H1 (cell line): ENCODE results near the gene LILRB1. TPM values are rescaled to one million over a fixed set of nuclear protein-coding genes. Genes with fewer than 3 reads are reported as not detected.

ENCODE experiments used
- CTCF ChIA-PET: fragments of 300-600 bp; sonication (Branson Sonifier 250); formaldehyde crosslinking; loops from one replicate; lab custom pipeline; 2021; ENCODE audit not compliant: partially characterized antibody; lab: Charles Lee
- POLR2A ChIA-PET: fragments of 300-600 bp; sonication (Branson Sonifier 250); formaldehyde crosslinking; loops from one replicate; lab custom pipeline; 2021; ENCODE audit warnings: inconsistent platforms; ENCODE audit not compliant: partially characterized antibody; lab: Charles Lee
- DNase-seq, 2 experiments: peaks; one replicate each; pipeline versions ENCODE4 v3.0.0 to v3.0.0-alpha.2; 2010 to 2022; ENCODE audit warnings: low spot score in 2 of 2, low read depth in 1 of 2, mixed read lengths in 1 of 2
- FAIRE-seq: peaks from 2 replicates; lab custom pipeline; 2011; peaks lifted over from hg19 to GRCh38; lab: Jason Lieb, UNC
- H2AFZ ChIP-seq: 2 replicates; pipeline ENCODE4 v1.8.1; 2012; ENCODE audit warnings: low read length, inconsistent platforms
- H2AK5ac ChIP-seq: 2 replicates; pipeline ENCODE4 v1.6.1; 2013; ENCODE audit warnings: low read depth, low read length
- H2BK120ac ChIP-seq: replicated peaks from 2 replicates; pipeline ENCODE3; 2013; ENCODE audit warnings: low read depth, low read length, inconsistent platforms
- H2BK12ac ChIP-seq: 2 replicates; pipeline ENCODE4 v1.6.1; 2013; ENCODE audit warnings: low read depth, low read length
- H2BK15ac ChIP-seq: 2 replicates; pipeline ENCODE4 v1.6.1; 2013; ENCODE audit warnings: low read length
- H2BK20ac ChIP-seq: 2 replicates; pipeline ENCODE4 v1.6.1; 2013; ENCODE audit warnings: low read length
- H2BK5ac ChIP-seq: 2 replicates; pipeline ENCODE4 v1.6.1; 2013; ENCODE audit warnings: low read depth, low read length
- H3K14ac ChIP-seq: 2 replicates; pipeline ENCODE4 v1.6.1; 2013; ENCODE audit warnings: inconsistent platforms; ENCODE audit not compliant: insufficient read length
- H3K18ac ChIP-seq: 2 replicates; pipeline ENCODE4 v1.6.1; 2013; ENCODE audit warnings: low read length; ENCODE audit errors: extremely low read depth
- H3K23ac ChIP-seq: 2 replicates; pipeline ENCODE4 v1.6.1; 2013; ENCODE audit warnings: inconsistent platforms; ENCODE audit not compliant: insufficient read length
- H3K23me2 ChIP-seq: 2 replicates; pipeline ENCODE4 v1.6.1; 2013; ENCODE audit warnings: low read depth, low read length
- H3K27ac ChIP-seq: 2 replicates; pipeline ENCODE4 v1.6.1; 2011; ENCODE audit warnings: low read depth, low read length, inconsistent platforms
- H3K27me3 ChIP-seq, 4 experiments: replicated peaks in 1 of 4; 1 replicate in 1 of 4; 2 replicates in 3 of 4; pipeline versions ENCODE4 v1.6.1 to v1.8.1; 2011 to 2013; ENCODE audit warnings: low read length in 3 of 4, mild to moderate bottlenecking in 3 of 4, inconsistent platforms in 2 of 4, mixed read lengths in 2 of 4, moderate library complexity in 1 of 4; ENCODE audit not compliant: control insufficient read depth in 3 of 4, insufficient read depth in 3 of 4; ENCODE audit errors: extremely low read depth in 1 of 4
- H3K36me3 ChIP-seq, 4 experiments: 2 replicates each; pipeline versions ENCODE4 v1.6.1 to v1.8.1; 2011 to 2013; ENCODE audit warnings: mild to moderate bottlenecking in 4 of 4, low read length in 3 of 4, moderate library complexity in 2 of 4, control low read depth in 1 of 4, inconsistent platforms in 1 of 4; ENCODE audit not compliant: insufficient read depth in 4 of 4, control insufficient read depth in 2 of 4
- H3K4ac ChIP-seq: replicated peaks from 2 replicates; pipeline ENCODE3; 2013; ENCODE audit warnings: low read length, low read depth, mixed read lengths, inconsistent platforms; ENCODE audit not compliant: insufficient read length
- H3K4me1 ChIP-seq, 4 experiments: replicated peaks in 1 of 4; 1 replicate in 1 of 4; 2 replicates in 3 of 4; pipeline versions ENCODE4 v1.6.1 to v1.8.1; 2011 to 2013; ENCODE audit warnings: low read length in 3 of 4, inconsistent platforms in 2 of 4, mixed read lengths in 1 of 4; ENCODE audit not compliant: insufficient read depth in 4 of 4, control insufficient read depth in 3 of 4
- H3K4me2 ChIP-seq, 2 experiments: 2 replicates each; pipeline versions ENCODE4 v1.6.1 to v1.8.1; 2011 to 2013; ENCODE audit warnings: low read depth in 2 of 2, low read length in 2 of 2, control low read depth in 1 of 2, inconsistent platforms in 1 of 2, mild to moderate bottlenecking in 1 of 2; ENCODE audit not compliant: insufficient read depth in 1 of 2
- H3K4me3 ChIP-seq, 4 experiments: fragments of 200-600, 300-600 bp in 1 of 4; sonication (generic), shearing (Covaris generic), sonication (Bioruptor Twin) in 1 of 4; 2 replicates each; pipeline versions ENCODE4 v1.5.1 to v1.8.1; 2011 to 2016; ENCODE audit warnings: low read length in 4 of 4, low read depth in 3 of 4, control low read depth in 2 of 4, inconsistent platforms in 2 of 4, mild to moderate bottlenecking in 2 of 4, mixed read lengths in 1 of 4, moderate library complexity in 1 of 4; ENCODE audit not compliant: insufficient read depth in 2 of 4; ENCODE audit errors: extremely low read depth in 1 of 4
- H3K56ac ChIP-seq: replicated peaks from 2 replicates; pipeline ENCODE3; 2013; ENCODE audit warnings: low read depth, mild to moderate bottlenecking, mixed read lengths, low read length, inconsistent platforms; ENCODE audit not compliant: insufficient read length
- H3K79me1 ChIP-seq: 2 replicates; pipeline ENCODE4 v1.6.1; 2013; ENCODE audit warnings: low read depth, low read length, control low read depth
- H3K79me2 ChIP-seq, 2 experiments: 2 replicates each; pipeline versions ENCODE4 v1.6.1 to v1.8.1; 2012 to 2013; ENCODE audit warnings: low read length in 2 of 2, mild to moderate bottlenecking in 2 of 2, inconsistent platforms in 1 of 2; ENCODE audit not compliant: insufficient read depth in 2 of 2, control insufficient read depth in 1 of 2
- H3K9ac ChIP-seq, 4 experiments: replicated peaks in 1 of 4; 1 replicate in 1 of 4; 2 replicates in 3 of 4; pipeline versions ENCODE4 v1.6.1 to v1.8.1; 2011 to 2013; ENCODE audit warnings: low read depth in 3 of 4, low read length in 3 of 4, control low read depth in 2 of 4, mild to moderate bottlenecking in 2 of 4, moderate library complexity in 2 of 4, inconsistent platforms in 1 of 4; ENCODE audit errors: extremely low read depth in 1 of 4
- H3K9me3 ChIP-seq, 2 experiments: 2 replicates each; pipeline versions ENCODE4 v1.6.1 to v1.8.1; 2012 to 2013; ENCODE audit warnings: mild to moderate bottlenecking in 2 of 2, moderate library complexity in 2 of 2, control low read depth in 1 of 2, inconsistent platforms in 1 of 2, low read depth in 1 of 2, low read length in 1 of 2, mixed read lengths in 1 of 2; ENCODE audit not compliant: insufficient read depth in 2 of 2
- H4K20me1 ChIP-seq, 2 experiments: replicated peaks in 1 of 2; 2 replicates each; pipeline versions ENCODE3 to v1.8.1; 2011 to 2013; ENCODE audit warnings: inconsistent platforms in 2 of 2, low read length in 2 of 2, mild to moderate bottlenecking in 1 of 2; ENCODE audit not compliant: insufficient read depth in 2 of 2, control insufficient read depth in 1 of 2
- H4K5ac ChIP-seq: 2 replicates; pipeline ENCODE4 v1.6.1; 2013; ENCODE audit warnings: low read length, low read depth, mixed read lengths, inconsistent platforms; ENCODE audit not compliant: insufficient read length
- H4K8ac ChIP-seq: 2 replicates; pipeline ENCODE4 v1.8.0; 2013; ENCODE audit warnings: mild to moderate bottlenecking, moderate library complexity, low read length, inconsistent platforms; ENCODE audit not compliant: insufficient read depth; ENCODE audit errors: extremely low read depth
- H4K91ac ChIP-seq: replicated peaks from 2 replicates; pipeline ENCODE3; 2013; ENCODE audit warnings: low read length, mixed read lengths, inconsistent platforms; ENCODE audit not compliant: insufficient read length
- CBX8 ChIP-seq: fragments of 300-800, 300-1000 bp; sonication (generic); IDR thresholded peaks from 2 replicates; pipeline ENCODE4 v1.7.1; 2016; ENCODE audit warnings: low read depth, low read length, borderline replicate concordance
- CTCF ChIP-seq, 3 experiments: IDR thresholded peaks; 1 replicate in 2 of 3; 2 replicates in 1 of 3; pipeline versions ENCODE4 v1.5.1 to v1.6.1; 2011; ENCODE audit warnings: low read length in 3 of 3, mild to moderate bottlenecking in 3 of 3, inconsistent platforms in 2 of 3, low read depth in 1 of 3, moderate library complexity in 1 of 3; ENCODE audit not compliant: insufficient read depth in 1 of 3; ENCODE audit errors: control extremely low read depth in 1 of 3
- EZH2 ChIP-seq: fragments of 200-600 bp; sonication (generic); IDR thresholded peaks from 2 replicates; pipeline ENCODE4 v1.7.1; 2012; ENCODE audit warnings: low read depth, mild to moderate bottlenecking, moderate library complexity, low read length, inconsistent platforms; ENCODE audit not compliant: severe bottlenecking
- JUN ChIP-seq: IDR thresholded peaks from 2 replicates; pipeline ENCODE4 v1.6.1; 2011; ENCODE audit warnings: low read depth, mild to moderate bottlenecking, improper control_type of control experiment, low read length
- POLR2A ChIP-seq, 2 experiments: IDR thresholded peaks; 1 replicate in 1 of 2; 2 replicates in 1 of 2; pipeline ENCODE4 v1.6.1; 2011; ENCODE audit warnings: low read depth in 2 of 2, low read length in 2 of 2, mild to moderate bottlenecking in 2 of 2; ENCODE audit errors: control extremely low read depth in 1 of 2
- RAD21 ChIP-seq, 2 experiments: IDR thresholded peaks in 1 of 2; conservative IDR thresholded peaks in 1 of 2; 2 replicates each; pipeline ENCODE4 v1.6.1; 2011; ENCODE audit warnings: low read depth in 2 of 2, low read length in 2 of 2, improper control_type of control experiment in 1 of 2, inconsistent platforms in 1 of 2, mild to moderate bottlenecking in 1 of 2, moderate library complexity in 1 of 2
- SP2 ChIP-seq: IDR thresholded peaks from 2 replicates; pipeline ENCODE4 v1.6.1; 2012; ENCODE audit warnings: mild to moderate bottlenecking, low read length, inconsistent platforms
- SRF ChIP-seq: IDR thresholded peaks from 2 replicates; pipeline ENCODE4 v1.6.1; 2011; ENCODE audit warnings: mild to moderate bottlenecking, low read depth, low read length, moderate library complexity
- SUZ12 ChIP-seq: fragments of 200-600 bp; sonication (generic); IDR thresholded peaks from 2 replicates; pipeline ENCODE4 v1.6.1; 2012; ENCODE audit warnings: mild to moderate bottlenecking, inconsistent platforms, low read length, moderate library complexity, mixed read lengths
- TBP ChIP-seq: IDR thresholded peaks from 2 replicates; pipeline ENCODE4 v1.6.1; 2011; ENCODE audit warnings: low read depth, low read length, improper control_type of control experiment
- TCF12 ChIP-seq: IDR thresholded peaks from 2 replicates; pipeline ENCODE4 v1.6.1; 2011; ENCODE audit warnings: low read depth, mild to moderate bottlenecking, low read length
- ZNF274 ChIP-seq: IDR thresholded peaks from 2 replicates; pipeline ENCODE4 v1.7.0; 2012; ENCODE audit warnings: low read length, borderline replicate concordance; ENCODE audit errors: extremely low read depth
- WGBS, 2 experiments: shearing (Covaris generic) in 1 of 2; methylation state at CpG; one replicate each; pipeline versions ENCODE4 v1.1.6 to v1.1.7; 2013 to 2015; ENCODE audit warnings: low lambda C conversion rate in 2 of 2, mixed read lengths in 2 of 2, inconsistent platforms in 1 of 2, low coverage in 1 of 2, missing lambda C conversion rate in 1 of 2; ENCODE audit not compliant: insufficient replicate concordance in 2 of 2, insufficient coverage in 1 of 2, insufficient read length in 1 of 2; ENCODE audit errors: extremely low coverage in 1 of 2, missing lambda C conversion rate in 1 of 2; 5-methylcytosine and 5-hydroxymethylcytosine counted together
- polyA plus RNA-seq, 7 experiments: library from polyadenylated mRNA; depleted of rRNA in 3 of 7; stranded (reverse) in 5 of 7; unstranded in 2 of 7; fragments of >200 nt in 5 of 7; fragments of 200-250 nt in 2 of 7; gene quantifications; 1 replicate in 5 of 7; 2 replicates in 1 of 7; 4 replicates in 1 of 7; pipeline versions ENCODE4 v1.2.1 to v1.2.3, GENCODE V29; 2011 to 2013; ENCODE audit warnings: missing spikeins in 2 of 7, mixed read lengths in 2 of 7
- total RNA-seq: library from RNA; stranded (reverse); fragmentation: NEBNext Ultra II Directional; extraction: Animal tissue kit (Norgen Biotek cat#: 25700); gene quantifications from 2 replicates; pipeline ENCODE4 v1.2.1, GENCODE V29; 2021

LILRB1 gene
- total and polyA plus RNA-seq, 2 of the 8 experiments (the other 6 are each of a cell fraction or from before 2014, with no cell fraction given), result not detected

DNA sequence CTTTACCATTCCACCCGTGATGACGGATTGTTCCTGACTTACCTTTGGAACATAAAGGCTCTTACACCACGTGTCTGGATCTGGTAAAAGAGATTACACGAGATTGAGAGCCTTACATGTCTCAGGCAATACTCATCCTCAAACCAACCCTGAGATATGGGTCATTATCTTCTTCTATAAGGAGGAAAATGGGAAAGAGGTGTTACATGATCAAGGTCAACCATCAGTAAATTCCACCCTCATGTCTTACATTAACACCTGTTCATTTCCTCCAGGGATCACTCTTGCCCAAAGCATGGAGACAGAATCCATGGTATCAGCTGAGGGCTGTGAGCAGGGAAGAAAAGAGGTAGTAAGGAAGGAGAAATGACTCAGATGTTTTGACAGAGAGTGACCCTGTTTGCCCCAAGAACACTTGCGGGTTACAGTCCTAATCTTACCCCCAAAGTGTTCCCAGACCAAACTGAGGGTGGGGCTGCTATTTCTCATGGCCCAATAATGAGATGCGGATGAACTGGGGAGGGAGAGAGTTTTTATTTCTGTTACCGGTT is 52.1 kb downstream of the LILRB1 start:
- CTCF ChIA-PET, result interaction anchor here (0.7 to 3.6 kb wide), 2 partner anchors 8 to 1240 kb away, joined by 3 to 21 read pairs; no protein-coding TSS in a partner anchor
- FAIRE-seq (no peak), DNase-seq (no peak)
- no peak overlapping the region for H3K14ac ChIP-seq
- H4K5ac ChIP-seq, result no peak overlapping the region
- no peak overlapping the region for H2BK120ac ChIP-seq
- POLR2A ChIA-PET, result no interaction called here
- H3K9me3 ChIP-seq, result peaks cover 43 to 67% of the 10 kb centered on the region in 2 experiments
- H2BK15ac ChIP-seq, result no peak overlapping the region
- no peak overlapping the region for H4K91ac ChIP-seq
- no peak overlapping the region for H2AFZ ChIP-seq
- no peak overlapping the region for H2BK5ac ChIP-seq
- H3K9ac ChIP-seq, result no peak overlapping the region
- no peak overlapping the region for H2BK12ac ChIP-seq
- no peaks in the 10 kb centered on the region for H3K36me3 ChIP-seq
- no peaks in the 10 kb centered on the region for H3K79me2 ChIP-seq
- H4K20me1 ChIP-seq, result no peaks in the 10 kb centered on the region
- no peak overlapping the region for H3K56ac ChIP-seq
- H2AK5ac ChIP-seq, result no peak overlapping the region
- H3K4me1 ChIP-seq, result no peaks in the 10 kb centered on the region
- H3K4me2 ChIP-seq, result no peak overlapping the region
- no peak overlapping the region for H2BK20ac ChIP-seq
- 62% methylated on average over 7 of the region's 7 CpGs; no CpG with 5 or more reads in 1 of the 2 experiments for WGBS, 2 experiments
- H3K4me3 ChIP-seq, result no peak overlapping the region
- H3K27me3 ChIP-seq, result no peaks in the 10 kb centered on the region
- no peaks in the 10 kb centered on the region for H3K79me1 ChIP-seq
- no peak overlapping the region for H3K27ac ChIP-seq
- no peak overlapping the region for H3K4ac ChIP-seq
- H3K23me2 ChIP-seq, result no peaks in the 10 kb centered on the region
- H3K23ac ChIP-seq, result no peak overlapping the region
- no peak overlapping the region for H4K8ac ChIP-seq
- no peak overlapping the region for H3K18ac ChIP-seq
- no peak for TF ChIP-seq CBX8
- TF ChIP-seq SP2, result no peak
- TF ChIP-seq TCF12, result no peak
- TF ChIP-seq RAD21 (IDR thresholded peaks at IDR 0.05 in 1 of 2, conservative IDR thresholded peaks at IDR 0.05 in 1 of 2; ENCODE audit: low read depth in 2 of 2, low read length in 2 of 2), result no peak
- TF ChIP-seq CTCF (IDR thresholded peaks at IDR 0.05; ENCODE audit: control extremely low read depth in 1 of 3, insufficient read depth in 1 of 3, low read depth in 1 of 3, low read length in 3 of 3), result no peak
- no peak for TF ChIP-seq TBP
- TF ChIP-seq POLR2A (IDR thresholded peaks at IDR 0.05; ENCODE audit: control extremely low read depth in 1 of 2, low read depth in 2 of 2, low read length in 2 of 2), result no peak
- TF ChIP-seq JUN, result no peak
- TF ChIP-seq EZH2, result no peak
- TF ChIP-seq ZNF274, result no peak
- no peak for TF ChIP-seq SUZ12
- no peak for TF ChIP-seq SRF
